ENCODE data around the gene FBN1.

FBN1 gene

GRCh38 chr15:48674876-48675275 is 29.4 kb upstream of the FBN1 start:
- H3K4me1 Mint-ChIP-seq, result no peaks in the 10 kb centered on the region
- H3K9me3 Mint-ChIP-seq, result no peaks in the 10 kb centered on the region
- DNase-seq, result no peak
- H3K36me3 Mint-ChIP-seq (ENCODE audit: low read depth), result no peaks in the 10 kb centered on the region
- no peak overlapping the region for H3K4me3 Mint-ChIP-seq
- H3K27ac Mint-ChIP-seq, result no peak overlapping the region
- no peak for TF ChIP-seq CTCF (IDR thresholded peaks at IDR 0.05)
- peaks cover 9% of the 10 kb centered on the region for H3K27me3 Mint-ChIP-seq (ENCODE audit: low read depth, poor library complexity)

- no peaks in the 10 kb centered on the region for H3K4me1 Mint-ChIP-seq
- no peak for TF ChIP-seq CTCF (IDR thresholded peaks at IDR 0.05)
- H3K36me3 Mint-ChIP-seq (ENCODE audit: low read depth), result no peaks in the 10 kb centered on the region
- no peak overlapping the region for H3K4me3 Mint-ChIP-seq
- DNase-seq, result no peak
- no peaks in the 10 kb centered on the region for H3K9me3 Mint-ChIP-seq
- no peak overlapping the region for H3K27ac Mint-ChIP-seq
- peaks cover 9% of the 10 kb centered on the region for H3K27me3 Mint-ChIP-seq (ENCODE audit: low read depth, poor library complexity)
These were observed 26.7 kb upstream of the FBN1 start for GRCh38 chr15:48672206-48672605.

GRCh38 chr15:48671103-48672022 is 25.9 kb upstream of the FBN1 start:
- Mint-ChIP-seq H3K36me3 (ENCODE audit: low read depth) (no peaks in the 10 kb centered on the region), H3K4me3 (no peak overlapping the region), H3K27me3 (ENCODE audit: low read depth, poor library complexity) (peaks cover 7% of the 10 kb centered on the region), H3K27ac (no peak overlapping the region), H3K4me1 (no peaks in the 10 kb centered on the region), H3K9me3 (no peaks in the 10 kb centered on the region)
- no peak for DNase-seq
- TF ChIP-seq CTCF (IDR thresholded peaks at IDR 0.05), result no peak

- Mint-ChIP-seq H3K9me3 (no peaks in the 10 kb centered on the region), H3K4me1 (no peaks in the 10 kb centered on the region), H3K27ac (no peak overlapping the region), H3K27me3 (ENCODE audit: low read depth, poor library complexity) (peaks cover 2% of the 10 kb centered on the region), H3K36me3 (ENCODE audit: low read depth) (no peaks in the 10 kb centered on the region), H3K4me3 (no peak overlapping the region)
- TF ChIP-seq CTCF (IDR thresholded peaks at IDR 0.05), result no peak
- DNase-seq, result no peak
These were observed 22.2 kb upstream of the FBN1 start for GRCh38 chr15:48667701-48668100.

GRCh38 chr15:48664436-48664835 is 18.9 kb upstream of the FBN1 start:
- Mint-ChIP-seq H3K4me1 (no peaks in the 10 kb centered on the region), H3K36me3 (ENCODE audit: low read depth) (no peaks in the 10 kb centered on the region), H3K4me3 (no peak overlapping the region), H3K9me3 (peaks cover 3% of the 10 kb centered on the region), H3K27ac (no peak overlapping the region), H3K27me3 (ENCODE audit: low read depth, poor library complexity) (no peaks in the 10 kb centered on the region)
- TF ChIP-seq CTCF (IDR thresholded peaks at IDR 0.05), result no peak
- no peak for DNase-seq
